Measurements from ENCODE around the gene TRIM5.
"Not testable (repeated sequence)": the region's sequence is repeated elsewhere in the genome, so short reads cannot be mapped to it uniquely, and the experiment has no call there.

TRIM5 gene

DNA sequence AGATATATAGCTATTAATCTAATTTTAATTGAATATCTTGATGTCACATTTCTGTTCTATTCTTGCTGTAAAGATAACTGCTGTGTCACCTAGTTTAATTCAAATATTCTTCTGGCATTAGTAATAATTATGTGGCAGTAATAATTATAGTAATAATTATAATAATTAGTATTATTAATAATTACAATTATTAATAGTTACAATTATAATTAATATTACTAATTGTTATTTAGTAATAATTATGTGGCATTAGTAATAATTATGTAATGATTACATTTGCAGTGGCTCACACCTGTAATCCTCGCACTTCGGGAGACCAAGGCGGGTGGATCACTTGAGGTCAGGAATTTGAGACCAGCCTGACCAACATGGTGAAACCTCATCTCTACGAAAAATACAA lies 1.6 kb upstream of the TRIM5 start:
- TF ChIP-seq, protein P1, sequence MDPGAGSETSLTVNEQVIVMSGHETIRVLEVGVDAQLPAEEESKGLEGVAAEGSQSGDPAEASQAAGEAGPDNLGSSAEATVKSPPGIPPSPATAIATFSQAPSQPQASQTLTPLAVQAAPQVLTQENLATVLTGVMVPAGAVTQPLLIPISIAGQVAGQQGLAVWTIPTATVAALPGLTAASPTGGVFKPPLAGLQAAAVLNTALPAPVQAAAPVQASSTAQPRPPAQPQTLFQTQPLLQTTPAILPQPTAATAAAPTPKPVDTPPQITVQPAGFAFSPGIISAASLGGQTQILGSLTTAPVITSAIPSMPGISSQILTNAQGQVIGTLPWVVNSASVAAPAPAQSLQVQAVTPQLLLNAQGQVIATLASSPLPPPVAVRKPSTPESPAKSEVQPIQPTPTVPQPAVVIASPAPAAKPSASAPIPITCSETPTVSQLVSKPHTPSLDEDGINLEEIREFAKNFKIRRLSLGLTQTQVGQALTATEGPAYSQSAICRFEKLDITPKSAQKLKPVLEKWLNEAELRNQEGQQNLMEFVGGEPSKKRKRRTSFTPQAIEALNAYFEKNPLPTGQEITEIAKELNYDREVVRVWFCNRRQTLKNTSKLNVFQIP (CRISPR knock-in tag; IDR thresholded peaks at IDR 0.05; ENCODE audit: borderline replicate concordance, low read depth): no peak
- TF ChIP-seq, protein P2, sequence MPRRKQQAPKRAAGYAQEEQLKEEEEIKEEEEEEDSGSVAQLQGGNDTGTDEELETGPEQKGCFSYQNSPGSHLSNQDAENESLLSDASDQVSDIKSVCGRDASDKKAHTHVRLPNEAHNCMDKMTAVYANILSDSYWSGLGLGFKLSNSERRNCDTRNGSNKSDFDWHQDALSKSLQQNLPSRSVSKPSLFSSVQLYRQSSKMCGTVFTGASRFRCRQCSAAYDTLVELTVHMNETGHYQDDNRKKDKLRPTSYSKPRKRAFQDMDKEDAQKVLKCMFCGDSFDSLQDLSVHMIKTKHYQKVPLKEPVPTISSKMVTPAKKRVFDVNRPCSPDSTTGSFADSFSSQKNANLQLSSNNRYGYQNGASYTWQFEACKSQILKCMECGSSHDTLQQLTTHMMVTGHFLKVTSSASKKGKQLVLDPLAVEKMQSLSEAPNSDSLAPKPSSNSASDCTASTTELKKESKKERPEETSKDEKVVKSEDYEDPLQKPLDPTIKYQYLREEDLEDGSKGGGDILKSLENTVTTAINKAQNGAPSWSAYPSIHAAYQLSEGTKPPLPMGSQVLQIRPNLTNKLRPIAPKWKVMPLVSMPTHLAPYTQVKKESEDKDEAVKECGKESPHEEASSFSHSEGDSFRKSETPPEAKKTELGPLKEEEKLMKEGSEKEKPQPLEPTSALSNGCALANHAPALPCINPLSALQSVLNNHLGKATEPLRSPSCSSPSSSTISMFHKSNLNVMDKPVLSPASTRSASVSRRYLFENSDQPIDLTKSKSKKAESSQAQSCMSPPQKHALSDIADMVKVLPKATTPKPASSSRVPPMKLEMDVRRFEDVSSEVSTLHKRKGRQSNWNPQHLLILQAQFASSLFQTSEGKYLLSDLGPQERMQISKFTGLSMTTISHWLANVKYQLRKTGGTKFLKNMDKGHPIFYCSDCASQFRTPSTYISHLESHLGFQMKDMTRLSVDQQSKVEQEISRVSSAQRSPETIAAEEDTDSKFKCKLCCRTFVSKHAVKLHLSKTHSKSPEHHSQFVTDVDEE (CRISPR knock-in tag; IDR thresholded peaks at IDR 0.05): no peak
- TF ChIP-seq RARB (CRISPR knock-in tag; IDR thresholded peaks at IDR 0.05) (no peak), TOX (CRISPR knock-in tag; IDR thresholded peaks at IDR 0.05; ENCODE audit: borderline replicate concordance) (no peak), ZNF8 (CRISPR knock-in tag; IDR thresholded peaks at IDR 0.05) (no peak), ZNF565 (CRISPR knock-in tag; conservative IDR thresholded peaks at IDR 0.05; ENCODE audit: low read depth) (no peak), PPARA (CRISPR knock-in tag; IDR thresholded peaks at IDR 0.05; ENCODE audit: borderline replicate concordance) (no peak), ZC3H10 (CRISPR knock-in tag; IDR thresholded peaks at IDR 0.05) (no peak), ISL1 (CRISPR knock-in tag; IDR thresholded peaks at IDR 0.05) (no peak), ESRRG (CRISPR knock-in tag; IDR thresholded peaks at IDR 0.05) (no peak), ZNF70 (CRISPR knock-in tag; IDR thresholded peaks at IDR 0.05) (no peak), ZFP30 (CRISPR knock-in tag; IDR thresholded peaks at IDR 0.05) (no peak), ZFP3 (CRISPR knock-in tag; IDR thresholded peaks at IDR 0.05) (no peak), BACH2 (CRISPR knock-in tag; IDR thresholded peaks at IDR 0.05; ENCODE audit: borderline replicate concordance) (no peak), ARNTL (CRISPR knock-in tag; IDR thresholded peaks at IDR 0.05; ENCODE audit: borderline replicate concordance, low read depth) (no peak), GLIS3 (CRISPR knock-in tag; IDR thresholded peaks at IDR 0.05) (no peak)
- TF ChIP-seq, protein P3, sequence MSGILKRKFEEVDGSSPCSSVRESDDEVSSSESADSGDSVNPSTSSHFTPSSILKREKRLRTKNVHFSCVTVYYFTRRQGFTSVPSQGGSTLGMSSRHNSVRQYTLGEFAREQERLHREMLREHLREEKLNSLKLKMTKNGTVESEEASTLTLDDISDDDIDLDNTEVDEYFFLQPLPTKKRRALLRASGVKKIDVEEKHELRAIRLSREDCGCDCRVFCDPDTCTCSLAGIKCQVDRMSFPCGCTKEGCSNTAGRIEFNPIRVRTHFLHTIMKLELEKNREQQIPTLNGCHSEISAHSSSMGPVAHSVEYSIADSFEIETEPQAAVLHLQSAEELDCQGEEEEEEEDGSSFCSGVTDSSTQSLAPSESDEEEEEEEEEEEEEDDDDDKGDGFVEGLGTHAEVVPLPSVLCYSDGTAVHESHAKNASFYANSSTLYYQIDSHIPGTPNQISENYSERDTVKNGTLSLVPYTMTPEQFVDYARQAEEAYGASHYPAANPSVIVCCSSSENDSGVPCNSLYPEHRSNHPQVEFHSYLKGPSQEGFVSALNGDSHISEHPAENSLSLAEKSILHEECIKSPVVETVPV (CRISPR knock-in tag; IDR thresholded peaks at IDR 0.05): no peak
- TF ChIP-seq, protein P4, sequence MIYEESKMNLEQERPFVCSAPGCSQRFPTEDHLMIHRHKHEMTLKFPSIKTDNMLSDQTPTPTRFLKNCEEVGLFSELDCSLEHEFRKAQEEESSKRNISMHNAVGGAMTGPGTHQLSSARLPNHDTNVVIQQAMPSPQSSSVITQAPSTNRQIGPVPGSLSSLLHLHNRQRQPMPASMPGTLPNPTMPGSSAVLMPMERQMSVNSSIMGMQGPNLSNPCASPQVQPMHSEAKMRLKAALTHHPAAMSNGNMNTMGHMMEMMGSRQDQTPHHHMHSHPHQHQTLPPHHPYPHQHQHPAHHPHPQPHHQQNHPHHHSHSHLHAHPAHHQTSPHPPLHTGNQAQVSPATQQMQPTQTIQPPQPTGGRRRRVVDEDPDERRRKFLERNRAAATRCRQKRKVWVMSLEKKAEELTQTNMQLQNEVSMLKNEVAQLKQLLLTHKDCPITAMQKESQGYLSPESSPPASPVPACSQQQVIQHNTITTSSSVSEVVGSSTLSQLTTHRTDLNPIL (CRISPR knock-in tag; IDR thresholded peaks at IDR 0.05; ENCODE audit: low read depth): no peak
- TF ChIP-seq, protein P5, sequence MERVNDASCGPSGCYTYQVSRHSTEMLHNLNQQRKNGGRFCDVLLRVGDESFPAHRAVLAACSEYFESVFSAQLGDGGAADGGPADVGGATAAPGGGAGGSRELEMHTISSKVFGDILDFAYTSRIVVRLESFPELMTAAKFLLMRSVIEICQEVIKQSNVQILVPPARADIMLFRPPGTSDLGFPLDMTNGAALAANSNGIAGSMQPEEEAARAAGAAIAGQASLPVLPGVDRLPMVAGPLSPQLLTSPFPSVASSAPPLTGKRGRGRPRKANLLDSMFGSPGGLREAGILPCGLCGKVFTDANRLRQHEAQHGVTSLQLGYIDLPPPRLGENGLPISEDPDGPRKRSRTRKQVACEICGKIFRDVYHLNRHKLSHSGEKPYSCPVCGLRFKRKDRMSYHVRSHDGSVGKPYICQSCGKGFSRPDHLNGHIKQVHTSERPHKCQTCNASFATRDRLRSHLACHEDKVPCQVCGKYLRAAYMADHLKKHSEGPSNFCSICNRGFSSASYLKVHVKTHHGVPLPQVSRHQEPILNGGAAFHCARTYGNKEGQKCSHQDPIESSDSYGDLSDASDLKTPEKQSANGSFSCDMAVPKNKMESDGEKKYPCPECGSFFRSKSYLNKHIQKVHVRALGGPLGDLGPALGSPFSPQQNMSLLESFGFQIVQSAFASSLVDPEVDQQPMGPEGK (CRISPR knock-in tag; IDR thresholded peaks at IDR 0.05; ENCODE audit: borderline replicate concordance): no peak

DNA sequence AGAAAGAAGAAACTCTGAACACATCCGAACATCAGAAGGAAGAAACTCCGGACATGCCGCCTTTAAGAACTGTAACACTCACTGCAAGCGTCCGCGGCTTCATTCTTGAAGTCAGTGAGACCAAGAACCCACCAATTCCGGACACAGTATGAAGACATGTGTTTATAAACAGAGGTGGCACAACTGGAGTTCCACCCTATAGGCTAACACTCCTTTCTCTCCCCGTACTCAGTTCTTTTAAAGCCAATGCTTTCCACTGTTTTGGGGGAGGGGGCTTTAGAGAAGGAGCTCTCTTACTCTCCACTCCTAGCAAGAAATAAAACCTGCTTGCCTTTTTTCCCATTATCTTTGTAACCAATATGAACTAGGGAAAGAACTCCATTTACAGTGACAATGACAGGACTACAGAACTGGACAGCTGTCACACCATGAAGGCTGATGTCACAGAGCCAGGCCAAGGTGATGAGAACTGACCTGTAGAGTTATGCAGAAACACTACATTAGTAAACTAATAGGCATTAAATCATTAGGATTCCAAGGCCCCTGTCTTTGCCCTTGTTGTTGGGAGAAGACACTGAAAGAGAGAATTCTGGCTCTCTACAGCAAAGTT lies 733 bp downstream of the TRIM5 start:
- TF ChIP-seq TCF4 (CRISPR knock-in tag; IDR thresholded peaks at IDR 0.05; ENCODE audit: borderline replicate concordance) (no peak), GLIS3 (CRISPR knock-in tag; IDR thresholded peaks at IDR 0.05) (no peak), BACH2 (CRISPR knock-in tag; IDR thresholded peaks at IDR 0.05; ENCODE audit: borderline replicate concordance) (no peak), RARB (CRISPR knock-in tag; IDR thresholded peaks at IDR 0.05) (no peak), ZNF565 (CRISPR knock-in tag; conservative IDR thresholded peaks at IDR 0.05; ENCODE audit: low read depth) (no peak), ZFP30 (CRISPR knock-in tag; IDR thresholded peaks at IDR 0.05) (no peak), ISL1 (CRISPR knock-in tag; IDR thresholded peaks at IDR 0.05) (no peak), OSR1 (CRISPR knock-in tag; IDR thresholded peaks at IDR 0.05) (no peak)
- TF ChIP-seq, protein P3 (CRISPR knock-in tag; IDR thresholded peaks at IDR 0.05): no peak
- TF ChIP-seq, protein P2 (CRISPR knock-in tag; IDR thresholded peaks at IDR 0.05): no peak
- TF ChIP-seq, protein P4 (CRISPR knock-in tag; IDR thresholded peaks at IDR 0.05; ENCODE audit: low read depth): no peak
- peak; percentile 4 for ATAC-seq

More for the DNA sequence above, 1.6 kb upstream of the TRIM5 start:
- no peak for ATAC-seq

DNA sequence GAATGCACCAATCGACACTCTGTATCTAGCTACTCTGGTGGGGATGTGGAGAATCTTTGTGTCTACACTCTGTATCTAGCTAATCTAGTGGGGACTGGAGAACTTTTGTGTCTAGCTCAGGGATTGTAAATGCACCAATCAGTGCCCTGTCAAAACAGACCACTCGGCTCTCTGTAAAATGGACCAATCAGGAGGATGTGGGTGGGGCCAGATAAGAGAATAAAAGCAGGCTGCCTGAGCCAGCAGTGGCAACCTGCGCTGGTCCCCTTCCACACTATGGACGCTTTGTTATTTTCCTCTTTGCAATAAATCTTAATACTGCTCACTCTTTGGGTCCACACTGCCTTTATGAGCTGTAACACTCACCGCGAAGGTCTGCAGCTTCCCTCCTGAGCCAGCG lies 1.3 kb downstream of the TRIM5 start:
- ATAC-seq: not testable (repeated sequence)
